ENCODE measurements around the gene SERPINB3.
A peak's percentile ranks its signal among the peaks of the same experiment; 100 is the strongest.
"Not testable (repeated sequence)": the region's sequence is repeated elsewhere in the genome, so short reads cannot be mapped to it uniquely, and the experiment has no call there.

The SERPINB3 gene
- total RNA-seq, result 0 reads per million in 4 donors

GRCh38 chr18:63661750-63662149 is at the start of gene SERPINB3:
TSS of gene SERPINB3 (minus strand) at chr18:63661893. CDS start at chr18:63661216, 677 bp downstream.
- not testable (repeated sequence) for DNase-seq

- no peak for DNase-seq
Measured at GRCh38 chr18:63708650-63709049, 47.0 kb upstream of the SERPINB3 start.

- no peak for DNase-seq
Measured at GRCh38 chr18:63707816-63708215, 46.1 kb upstream of the SERPINB3 start.

- no peak for DNase-seq
Measured at GRCh38 chr18:63705401-63705800, 43.7 kb upstream of the SERPINB3 start.

GRCh38 chr18:63702660-63703059 is 41.0 kb upstream of the SERPINB3 start, which contains the start of gene SERPINB11:
TSS of gene SERPINB11 (plus strand) at chr18:63702960. CDS start at chr18:63710194, 7,234 bp downstream.
- no peak for DNase-seq

GRCh38 chr18:63701952-63702351 is 40.3 kb upstream of the SERPINB3 start:
- DNase-seq, result no peak

GRCh38 chr18:63700501-63700900 is 38.8 kb upstream of the SERPINB3 start:
- DNase-seq, result no peak

GRCh38 chr18:63697097-63697660 is 35.5 kb upstream of the SERPINB3 start:
- no peak for DNase-seq

- no peak for DNase-seq
Measured at GRCh38 chr18:63689064-63689463, 27.4 kb upstream of the SERPINB3 start.

GRCh38 chr18:63686871-63687270 is 25.2 kb upstream of the SERPINB3 start:
- no peak for DNase-seq

- DNase-seq, result no peak
Measured at GRCh38 chr18:63684718-63685117, 23.0 kb upstream of the SERPINB3 start.

GRCh38 chr18:63683890-63684289 is 22.2 kb upstream of the SERPINB3 start:
- no peak for DNase-seq

GRCh38 chr18:63683152-63683551 is 21.5 kb upstream of the SERPINB3 start:
- DNase-seq, result no peak

- DNase-seq, result no peak
Measured at GRCh38 chr18:63681449-63682340, 20.0 kb upstream of the SERPINB3 start.

- no peak for DNase-seq
Measured at GRCh38 chr18:63679820-63680606, 18.3 kb upstream of the SERPINB3 start.

GRCh38 chr18:63677500-63678225 is 16.0 kb upstream of the SERPINB3 start:
- DNase-seq, result no peak

GRCh38 chr18:63676526-63677323 is 15.0 kb upstream of the SERPINB3 start:
- DNase-seq, result peak in 1 of 5 donors; percentile 1

- DNase-seq, result no peak
Measured at GRCh38 chr18:63664571-63664970, 2.9 kb upstream of the SERPINB3 start.

GRCh38 chr18:63658920-63659319 is 2.8 kb downstream of the SERPINB3 start:
- DNase-seq, result not testable (repeated sequence)

- DNase-seq, result not testable (repeated sequence)
Measured at GRCh38 chr18:63650271-63650670, 11.4 kb downstream of the SERPINB3 start.

- DNase-seq, result no peak
Measured at GRCh38 chr18:63648241-63648640, 13.5 kb downstream of the SERPINB3 start.

GRCh38 chr18:63646936-63647335 is 14.8 kb downstream of the SERPINB3 start:
- DNase-seq, result no peak

All from T-helper 1 cell (primary cell).